ENCODE results near the gene COG1. TPM values are rescaled to one million over a fixed set of nuclear protein-coding genes. Genes with fewer than 3 reads are reported as not detected.
A peak's percentile ranks its signal among the peaks of the same experiment; 100 is the strongest.

The COG1 gene
- total RNA-seq, 1 donor, result 28.1 TPM

- DNase-seq (ENCODE audit: low read depth), result no peak
- TF ChIP-seq CTCF (IDR thresholded peaks at IDR 0.05; ENCODE audit: insufficient read depth, low read length), result no peak
- H3K4me3 ChIP-seq (ENCODE audit: low read depth, low read length), result no peak overlapping the region
Observed at GRCh38 chr17:73209436-73209835, 16.6 kb downstream of the COG1 start.

- peak; percentile 25 for DNase-seq (ENCODE audit: low read depth)
- peak; percentile 52 for TF ChIP-seq CTCF (IDR thresholded peaks at IDR 0.05; ENCODE audit: insufficient read depth, low read length)
- H3K4me3 ChIP-seq (ENCODE audit: low read depth, low read length), result no peak overlapping the region
Observed at GRCh38 chr17:73210002-73210678, 17.3 kb downstream of the COG1 start.

- TF ChIP-seq CTCF (IDR thresholded peaks at IDR 0.05; ENCODE audit: insufficient read depth, low read length), result no peak
Observed at GRCh38 chr17:73211745-73212144, 18.9 kb downstream of the COG1 start.

GRCh38 chr17:73214008-73214407 is 21.2 kb downstream of the COG1 start:
- no peak overlapping the region for H3K4me3 ChIP-seq (ENCODE audit: low read depth, low read length)
- TF ChIP-seq CTCF (IDR thresholded peaks at IDR 0.05; ENCODE audit: insufficient read depth, low read length), result no peak
- no peak for DNase-seq (ENCODE audit: low read depth)

More at GRCh38 chr17:73211745-73212144, 18.9 kb downstream of the COG1 start:
- H3K4me3 ChIP-seq (ENCODE audit: low read depth, low read length), result no peak overlapping the region
- no peak for DNase-seq (ENCODE audit: low read depth)

GRCh38 chr17:73214851-73215250 is 22.0 kb downstream of the COG1 start:
- DNase-seq (ENCODE audit: low read depth), result no peak
- no peak for TF ChIP-seq CTCF (IDR thresholded peaks at IDR 0.05; ENCODE audit: insufficient read depth, low read length)
- no peak overlapping the region for H3K4me3 ChIP-seq (ENCODE audit: low read depth, low read length)

GRCh38 chr17:73215447-73215846 is 22.6 kb downstream of the COG1 start:
- H3K4me3 ChIP-seq (ENCODE audit: low read depth, low read length), result no peak overlapping the region
- DNase-seq (ENCODE audit: low read depth), result no peak
- TF ChIP-seq CTCF (IDR thresholded peaks at IDR 0.05; ENCODE audit: insufficient read depth, low read length), result no peak
